GM18909 (cell line): ENCODE data around the gene PLPP4.
A peak's percentile ranks its signal among the peaks of the same experiment; 100 is the strongest.

ENCODE experiments used
- ATAC-seq: cut with Tn5 transposase; IDR thresholded peaks from one replicate; pipeline ENCODE4 v1.9.1; 2021; ENCODE audit warnings: mild to moderate bottlenecking; ENCODE audit not compliant: unreplicated experiment, poor library complexity

Gene PLPP4

DNA sequence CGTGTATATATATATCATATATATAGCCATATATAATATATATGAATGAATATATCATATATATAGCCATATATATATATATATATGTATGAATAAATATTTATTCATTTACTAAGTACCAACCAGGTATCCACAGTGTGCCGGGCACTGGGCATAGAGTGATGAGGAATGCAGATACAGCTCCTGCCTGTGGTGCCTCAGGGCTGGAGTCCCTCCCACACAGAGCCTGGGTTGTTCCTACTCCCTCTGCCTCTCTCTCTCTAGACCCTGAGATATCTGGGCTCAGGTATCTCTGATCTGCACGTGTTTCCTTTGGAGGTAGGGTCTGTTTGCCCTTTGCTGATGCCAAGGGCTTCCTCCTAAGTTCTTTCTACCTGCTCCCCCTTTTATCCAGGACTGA lies 1.4 kb upstream of the PLPP4 start:
- no peak for ATAC-seq

DNA sequence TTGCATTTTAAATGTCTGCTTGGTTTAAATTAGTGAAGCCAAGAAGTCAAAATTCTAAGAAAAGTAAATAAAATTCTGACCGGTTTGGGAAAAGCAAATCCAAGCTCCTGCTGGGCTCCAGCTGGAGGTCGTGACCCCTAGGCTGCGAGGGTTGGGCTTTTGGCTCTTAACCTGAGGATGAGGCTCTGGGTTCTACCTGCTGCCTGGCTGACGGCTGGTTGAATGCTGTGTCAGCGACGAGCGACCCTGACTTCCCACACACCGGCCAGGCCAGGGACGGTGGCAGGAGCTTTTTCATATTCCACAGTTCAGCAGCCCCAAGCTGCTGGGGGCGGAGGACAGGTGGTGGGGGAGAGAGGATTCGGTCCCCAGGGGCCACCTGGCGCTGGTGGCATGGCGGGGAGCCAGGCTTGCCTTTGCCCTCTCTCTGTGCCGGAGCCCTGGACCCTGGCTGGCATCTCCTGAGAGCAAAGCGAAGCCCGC lies 843 bp upstream of the PLPP4 start:
- no peak for ATAC-seq

DNA sequence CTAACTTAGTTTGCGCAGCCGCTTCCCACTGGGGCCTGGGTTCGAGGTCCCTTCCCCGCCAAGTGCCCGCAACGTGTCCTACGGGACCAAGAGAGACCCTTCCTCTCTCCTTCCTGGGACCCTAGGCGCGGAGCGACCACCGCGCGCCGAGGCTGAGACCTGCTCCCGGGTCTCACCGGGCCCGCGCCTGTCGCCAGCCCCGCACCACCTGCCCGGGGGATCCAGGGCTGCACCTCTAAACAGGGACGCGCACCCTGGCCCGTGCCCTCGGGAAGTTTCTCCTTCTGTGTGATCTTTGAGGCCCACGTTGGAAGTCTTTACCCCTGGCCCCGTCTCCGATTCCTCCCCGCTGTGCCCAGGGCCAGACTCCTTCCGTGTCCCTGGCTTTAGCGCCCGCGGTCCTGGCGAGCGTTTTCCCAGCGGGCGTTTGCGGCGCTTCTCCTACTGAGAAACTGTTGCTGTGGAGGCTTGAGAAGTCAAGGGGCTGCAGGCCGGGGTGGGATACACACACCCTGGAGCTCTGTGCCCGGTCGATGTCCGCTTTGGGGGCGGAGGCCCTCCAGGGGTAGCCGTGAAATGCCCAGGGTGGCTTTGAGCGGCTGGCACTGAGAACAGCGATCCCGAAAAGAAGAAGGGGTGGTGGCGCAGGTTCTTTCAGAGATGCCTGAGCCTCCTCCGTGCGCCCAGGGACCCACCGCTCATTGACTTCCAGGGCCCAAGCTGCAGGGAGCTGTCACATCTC lies 575 bp downstream of the PLPP4 start:
- ATAC-seq = no peak

DNA sequence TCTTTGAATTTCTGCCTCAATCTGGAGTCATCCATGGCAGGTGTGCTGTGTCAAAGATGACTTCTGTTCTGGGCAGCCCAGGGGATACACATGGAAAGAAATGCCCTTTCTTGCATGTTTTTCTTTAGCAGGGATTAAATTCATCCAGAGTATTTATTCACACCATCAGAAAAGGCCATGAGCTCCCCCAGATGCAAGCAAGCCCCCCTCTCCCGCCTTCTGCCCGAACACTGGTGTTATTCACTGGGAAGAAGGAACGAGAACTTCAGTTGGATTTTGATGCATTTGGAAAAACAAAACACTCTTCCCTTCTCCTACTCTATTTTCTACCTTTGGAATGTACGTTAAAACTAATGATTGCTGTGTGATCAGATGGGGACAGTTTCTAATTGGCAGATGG lies 1.4 kb downstream of the PLPP4 start:
- ATAC-seq = no peak

DNA sequence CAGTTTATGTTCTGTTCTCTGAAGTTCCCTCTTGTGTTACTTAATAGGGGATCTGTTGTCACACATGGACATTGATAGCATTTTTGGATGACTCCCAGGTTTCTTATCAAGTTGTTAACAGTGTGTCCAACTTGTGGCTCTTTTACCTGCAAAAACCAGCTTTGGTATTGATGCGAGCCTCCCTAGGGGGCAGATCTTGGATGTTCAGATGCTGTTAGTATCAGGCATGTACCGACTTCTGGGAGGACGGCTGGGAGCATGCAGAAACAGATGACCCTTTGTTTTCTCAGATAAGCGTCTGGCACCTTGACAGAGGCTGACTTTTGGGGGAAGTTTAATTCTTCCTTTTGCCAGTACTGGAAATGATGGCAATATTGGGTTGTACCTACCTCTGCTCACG lies 2.2 kb downstream of the PLPP4 start:
- ATAC-seq = no peak

DNA sequence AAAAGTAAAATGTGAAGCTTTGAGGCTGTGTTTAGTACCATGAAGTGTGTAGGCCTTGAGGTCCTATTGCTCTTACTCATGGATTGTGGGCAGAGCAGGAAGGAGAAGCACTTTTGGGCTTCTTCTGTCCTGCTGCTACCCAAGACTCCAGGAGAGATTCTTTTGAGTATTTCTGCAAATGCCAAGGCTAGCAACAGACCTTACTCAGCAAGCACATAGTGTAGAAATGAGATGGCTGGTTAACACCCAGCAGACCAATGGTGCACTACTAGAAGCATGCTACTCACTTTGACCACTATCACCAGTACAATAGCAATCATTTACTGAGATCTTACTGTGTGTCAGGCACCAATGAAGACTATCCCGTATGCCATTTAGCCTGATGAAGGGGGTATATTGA lies 3.2 kb downstream of the PLPP4 start:
- no peak for ATAC-seq

DNA sequence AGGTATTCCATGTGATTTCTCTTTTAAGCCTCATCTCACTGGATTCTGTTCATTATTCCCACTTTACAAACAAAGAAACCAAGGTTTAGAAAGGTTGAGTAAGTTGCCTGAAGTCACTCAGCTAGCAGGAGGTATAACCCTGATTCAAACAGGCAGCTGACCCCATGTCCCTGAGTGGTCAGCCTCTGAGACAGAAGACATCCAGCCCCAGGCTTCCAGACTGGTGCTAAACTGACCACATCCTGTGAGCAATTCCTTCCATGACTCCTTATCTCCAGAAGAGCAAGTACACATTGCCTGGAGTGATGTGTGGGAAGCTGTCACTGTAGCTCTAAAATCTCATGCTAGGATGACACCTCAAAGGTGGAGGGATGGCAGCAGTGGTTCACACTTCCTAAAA lies 3.7 kb downstream of the PLPP4 start:
- no peak for ATAC-seq

DNA sequence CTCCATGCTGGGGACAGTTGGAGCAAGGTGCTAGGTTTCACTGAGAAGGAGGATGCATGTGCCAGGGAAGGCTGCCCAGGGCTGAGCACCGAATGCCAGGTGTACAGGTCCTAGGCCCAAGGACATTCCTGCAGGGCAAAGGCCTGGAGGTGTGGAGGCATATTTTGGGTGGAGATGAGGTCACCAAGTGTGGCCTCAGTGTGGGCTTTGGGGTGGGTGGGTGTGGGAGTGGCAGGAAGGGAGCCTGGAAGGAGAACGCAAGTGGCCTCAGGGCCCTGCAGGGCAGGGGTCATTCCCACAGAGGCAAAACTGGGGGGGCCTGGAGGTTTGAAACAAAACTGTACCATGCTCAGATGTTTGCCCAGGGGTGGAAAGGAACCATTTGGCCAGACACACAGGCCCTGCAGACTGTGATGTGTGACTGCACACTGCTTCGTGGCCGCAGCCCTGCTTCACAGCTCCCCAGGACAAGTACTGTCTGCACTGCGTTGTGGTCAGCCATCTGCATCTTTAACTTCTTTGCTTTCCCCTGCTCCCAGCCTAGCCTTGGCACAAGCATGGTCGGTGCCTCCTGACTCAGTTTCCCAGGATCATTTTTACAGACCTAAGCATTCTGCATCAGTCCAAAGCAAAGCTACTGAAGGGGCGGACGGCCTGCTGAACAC lies 5.1 kb downstream of the PLPP4 start:
- no peak for ATAC-seq

DNA sequence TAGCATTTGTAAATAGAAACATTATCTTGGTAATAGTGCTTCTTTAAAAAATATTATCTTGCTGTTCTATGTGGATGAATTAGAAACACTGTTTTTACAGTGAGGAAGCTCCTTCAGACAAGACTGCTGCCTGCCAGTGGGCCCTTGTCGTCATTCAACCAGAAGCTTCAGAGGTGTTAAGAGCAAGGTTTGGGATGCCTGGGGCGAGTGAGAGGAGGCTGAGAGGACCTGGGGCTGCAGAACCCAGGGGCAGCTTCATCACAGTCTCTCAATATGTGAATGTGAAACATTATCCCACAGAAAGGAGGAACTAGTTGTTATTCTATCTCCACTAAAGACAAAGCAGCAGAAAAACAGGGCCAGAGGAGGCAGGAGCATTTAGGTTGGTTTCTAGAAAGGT lies 8.1 kb downstream of the PLPP4 start:
- no peak for ATAC-seq

DNA sequence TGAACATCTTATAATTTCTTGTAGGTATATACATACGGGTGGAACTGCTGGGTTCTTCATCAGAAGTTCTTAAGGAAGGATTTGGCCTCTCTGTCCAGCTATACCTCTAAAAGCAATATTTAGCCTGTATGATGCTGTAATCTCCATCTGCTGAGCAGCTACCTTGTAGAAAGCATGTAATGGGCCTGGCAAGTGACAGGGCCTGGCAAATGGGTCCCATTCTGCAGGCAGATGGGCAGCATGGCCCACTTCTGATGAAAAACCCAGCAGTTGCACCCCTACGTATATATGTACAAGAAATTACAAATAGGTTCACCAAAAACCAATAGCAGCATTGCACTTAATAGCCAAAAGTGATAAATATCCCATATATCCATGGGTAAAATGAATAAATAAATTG lies 9.0 kb downstream of the PLPP4 start:
- ATAC-seq = no peak

DNA sequence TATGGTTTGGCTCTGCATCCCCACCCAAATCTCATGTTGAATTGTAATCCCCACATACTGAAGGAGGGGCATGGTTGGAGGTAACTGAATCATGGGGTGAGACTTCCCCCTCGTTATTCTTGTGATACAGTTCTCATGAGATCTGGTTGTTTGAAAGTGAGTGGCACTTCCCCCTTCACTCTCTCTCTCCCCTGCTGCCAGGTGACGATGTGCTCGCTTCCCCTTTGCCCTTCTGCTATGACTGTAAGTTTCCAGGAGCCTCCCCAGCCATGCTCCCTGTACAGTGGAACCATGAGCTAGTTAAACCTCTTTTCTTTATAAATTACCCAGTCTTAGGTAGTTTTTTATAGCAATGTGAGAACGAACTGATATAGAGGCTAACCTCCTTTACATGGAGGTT lies 16.6 kb downstream of the PLPP4 start:
- ATAC-seq = peak; percentile 66

DNA sequence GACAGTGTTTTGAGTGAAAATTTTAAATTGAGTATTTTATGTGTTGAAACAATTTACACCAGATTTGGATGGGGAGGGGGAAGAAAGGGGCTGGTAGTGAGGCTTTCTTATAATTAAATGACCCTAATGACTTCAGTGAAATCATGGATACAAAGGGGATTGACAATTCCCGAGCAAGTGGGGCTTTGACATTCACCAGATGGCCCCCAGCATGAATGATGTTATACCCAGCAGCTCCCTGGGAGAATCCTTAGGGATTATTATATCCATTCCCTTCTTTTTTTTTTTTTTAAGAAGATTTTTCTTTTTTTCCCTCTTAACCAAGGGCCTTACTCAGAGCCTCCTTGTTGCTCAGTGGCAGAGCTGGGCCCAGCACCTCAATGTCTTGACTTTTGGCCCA lies 17.9 kb downstream of the PLPP4 start:
- no peak for ATAC-seq

DNA sequence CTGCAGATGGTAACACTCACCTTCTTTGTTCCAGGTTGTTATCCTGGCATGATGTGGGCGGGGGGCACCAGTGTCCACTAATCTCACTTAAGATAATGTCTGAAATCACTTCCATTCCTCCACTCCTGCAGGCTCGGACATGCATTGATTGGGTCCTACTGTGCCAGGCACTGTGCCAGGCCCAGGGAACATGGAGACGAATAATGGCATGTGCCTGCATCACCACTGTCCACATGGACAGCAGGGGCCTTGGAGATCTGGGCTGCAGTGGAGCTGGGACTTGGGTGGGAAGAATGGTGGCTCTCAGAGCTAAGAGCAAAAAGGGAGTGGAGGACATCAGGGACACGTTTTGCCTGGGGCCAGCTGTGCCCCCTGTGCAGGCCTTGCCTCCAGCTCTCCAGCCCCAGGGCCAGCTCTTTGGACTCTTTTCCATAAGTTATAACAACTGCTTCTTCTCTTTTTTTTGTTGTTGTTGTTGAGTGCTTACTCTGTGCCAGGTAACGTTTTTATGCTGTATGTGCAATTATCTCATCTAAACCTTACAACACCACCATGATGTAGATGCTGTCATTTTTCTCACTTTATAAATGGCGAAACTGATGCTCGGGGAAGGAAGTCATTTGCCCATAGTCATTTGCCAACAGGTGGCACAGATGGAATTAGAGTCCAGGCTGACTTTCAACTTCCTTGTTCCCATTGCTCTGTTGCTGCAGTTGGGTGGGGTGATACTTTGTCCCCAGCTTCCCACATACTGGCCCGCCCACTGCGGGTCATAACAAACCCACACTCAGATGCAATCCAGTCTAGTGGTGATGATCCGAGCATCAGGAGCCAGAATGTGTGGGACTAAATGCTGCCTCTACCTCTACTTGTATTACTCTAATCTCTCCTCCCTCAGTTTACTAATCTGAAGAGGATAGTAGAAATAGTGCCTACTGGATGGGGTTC lies 19.1 kb downstream of the PLPP4 start:
- ATAC-seq = no peak

DNA sequence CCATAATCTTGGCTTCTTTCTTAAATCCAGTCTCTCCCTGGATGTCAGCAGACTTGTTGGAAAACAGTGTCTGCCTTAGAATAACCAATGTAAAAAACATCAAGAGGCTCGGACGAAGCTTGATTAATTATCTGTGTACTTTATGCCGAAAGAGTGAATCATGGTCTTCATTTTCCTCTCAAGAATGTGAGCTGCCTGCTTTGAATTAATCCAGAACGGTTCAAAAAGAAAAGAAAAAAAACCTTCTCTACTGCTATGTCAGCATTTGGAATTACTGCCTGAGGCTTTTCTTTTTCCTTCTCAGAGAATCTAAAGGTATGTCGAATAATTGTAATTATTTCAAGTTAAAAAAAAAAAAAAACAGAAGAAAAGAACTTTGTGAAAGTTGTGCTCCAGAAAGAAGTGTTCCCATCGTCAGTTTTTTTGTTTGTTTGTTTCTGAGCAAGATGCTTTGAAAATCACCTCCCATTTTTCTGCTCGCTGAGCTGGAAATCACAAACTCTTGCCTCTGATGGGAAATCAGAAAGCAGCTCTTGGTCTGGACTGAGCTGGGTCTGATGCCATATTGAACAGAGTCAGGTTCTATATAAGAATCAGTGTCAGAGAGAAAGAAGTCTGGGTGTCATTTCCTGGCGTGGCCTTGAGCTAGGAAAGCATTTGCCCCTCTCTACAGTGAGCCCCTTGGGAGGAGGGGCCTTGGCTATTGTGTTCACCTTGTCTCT lies 20.2 kb downstream of the PLPP4 start:
- no peak for ATAC-seq

DNA sequence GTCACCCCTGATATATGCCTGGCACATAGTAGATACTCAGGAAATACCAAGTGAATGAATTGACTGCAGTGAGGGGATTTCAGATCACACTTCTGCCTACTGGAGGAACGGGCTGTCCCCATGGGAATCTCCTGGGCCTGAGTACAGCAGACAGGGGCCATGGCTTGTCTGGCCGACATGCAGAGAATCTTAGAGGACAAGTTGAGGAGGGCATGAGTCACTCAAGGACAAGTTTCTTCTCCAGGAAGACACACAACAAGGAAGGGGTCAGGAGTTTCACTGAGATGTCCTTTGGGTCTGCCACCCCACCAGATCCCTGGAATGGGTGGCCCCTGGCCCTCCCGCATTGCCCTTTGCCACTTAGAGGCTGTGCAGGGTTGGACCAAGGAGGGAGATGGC lies 20.7 kb downstream of the PLPP4 start:
- ATAC-seq = no peak

DNA sequence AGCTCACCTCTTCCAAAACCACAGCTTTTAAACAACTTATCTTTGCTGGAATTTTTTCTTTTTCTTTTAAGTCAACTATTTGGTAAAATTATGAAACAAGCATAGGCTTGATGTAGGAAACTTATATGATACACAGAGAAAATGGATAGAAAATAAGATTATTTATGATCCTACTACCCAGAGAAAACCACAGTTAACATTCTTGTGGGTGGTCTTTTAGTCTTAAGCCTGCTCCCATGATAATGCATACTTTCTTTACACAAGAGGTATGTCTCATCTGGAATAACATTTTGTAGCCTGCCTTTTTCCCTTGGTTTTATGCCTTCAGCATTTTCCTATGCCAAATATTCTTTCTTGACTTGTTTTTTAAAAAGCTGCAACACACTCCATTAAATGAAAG lies 21.4 kb downstream of the PLPP4 start:
- no peak for ATAC-seq

DNA sequence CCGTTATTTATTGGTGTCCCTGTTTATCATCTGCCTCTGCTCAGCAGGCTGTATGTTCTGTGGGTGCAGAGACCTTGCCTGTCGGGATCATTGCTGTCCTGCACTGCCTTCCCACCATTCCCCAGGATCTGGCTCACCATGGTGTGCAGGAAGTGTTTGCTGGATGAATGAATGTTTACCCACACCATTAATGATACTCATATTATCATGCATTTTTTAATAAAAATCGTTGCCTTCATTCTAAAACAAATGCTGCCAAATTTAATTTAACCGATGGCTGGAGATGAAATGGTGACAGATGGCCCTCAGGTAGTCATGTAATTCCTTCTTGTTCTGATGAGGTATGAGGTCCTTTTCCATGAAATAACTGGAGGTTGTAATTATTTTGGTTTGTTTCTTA lies 22.5 kb downstream of the PLPP4 start:
- ATAC-seq = no peak

DNA sequence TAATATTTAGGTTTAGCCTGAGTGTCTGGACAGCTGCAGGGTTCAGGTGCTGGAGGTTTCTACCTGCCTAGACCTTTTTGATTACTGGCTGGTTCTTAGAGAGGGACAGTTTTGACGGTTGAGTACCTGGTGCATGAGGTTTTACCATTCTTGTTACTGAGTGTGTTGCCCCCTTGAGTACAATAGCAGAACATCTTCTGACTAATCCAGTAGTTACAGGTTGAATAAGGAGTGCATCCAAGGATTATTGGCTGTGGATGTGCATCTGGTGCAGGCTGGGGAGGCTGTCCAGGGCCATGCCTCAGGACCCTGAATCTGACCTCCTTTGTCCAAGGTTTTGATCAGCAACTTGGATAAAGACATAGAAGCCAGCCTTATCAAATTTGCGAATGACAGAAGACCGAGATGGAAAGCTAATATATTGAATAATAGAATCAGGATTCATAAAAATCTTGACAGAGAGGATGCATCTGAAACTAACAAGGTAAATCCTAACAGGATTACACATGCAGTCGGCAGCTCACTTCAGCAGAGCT lies 23.1 kb downstream of the PLPP4 start:
- no peak for ATAC-seq

DNA sequence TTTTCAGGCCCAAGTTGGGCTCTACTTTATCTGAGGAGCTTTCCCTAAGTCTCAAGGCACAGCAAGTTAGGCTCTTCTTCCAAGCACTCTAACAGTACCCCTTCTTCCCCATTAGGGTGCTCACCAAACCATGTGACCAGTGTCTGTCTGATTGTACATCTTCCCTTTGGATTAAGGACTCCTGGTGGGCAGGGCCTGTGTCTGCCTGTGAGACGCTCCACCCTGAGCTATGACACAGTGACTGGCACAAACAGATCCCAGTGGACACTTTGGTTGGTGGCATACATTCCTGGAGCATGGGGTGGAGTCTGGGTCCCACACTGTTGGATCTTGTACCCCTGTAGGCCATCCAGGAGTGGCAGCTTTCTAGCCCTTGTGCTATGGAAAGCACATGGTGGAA lies 23.8 kb downstream of the PLPP4 start:
- ATAC-seq = no peak

DNA sequence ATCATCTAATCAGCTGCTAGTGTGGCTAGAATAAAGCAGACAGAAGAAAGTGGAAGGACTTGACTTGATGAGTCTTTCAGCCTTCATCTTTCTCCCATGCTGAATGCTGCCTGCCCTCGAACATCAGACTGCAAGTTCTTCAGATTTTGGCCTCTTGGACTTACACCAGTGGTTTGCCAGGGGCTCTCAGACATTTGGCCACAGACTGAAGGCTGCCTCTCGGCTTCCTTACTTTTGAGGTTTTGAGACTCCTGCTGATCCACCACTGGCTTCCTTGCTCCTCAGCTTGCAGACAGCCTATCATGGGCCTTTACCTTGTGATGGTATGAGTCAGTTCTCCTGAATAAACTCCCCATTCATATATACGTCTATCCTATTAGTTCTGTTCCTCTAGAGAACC lies 26.0 kb downstream of the PLPP4 start:
- ATAC-seq = no peak
